CD4-positive, alpha-beta T cell treated with Interleukin-12 subunit alpha and Interleukin-12 subunit beta, for 1 hour (primary cell): ENCODE data around the gene ATXN1.
A peak's percentile ranks its signal among the peaks of the same experiment; 100 is the strongest.
"Not testable (repeated sequence)": the region's sequence is repeated elsewhere in the genome, so short reads cannot be mapped to it uniquely, and the experiment has no call there.

ENCODE experiments used
- DNase-seq: peaks from one replicate; pipeline ENCODE4 v3.0.0-alpha.2; 2020

Gene ATXN1

GRCh38 chr6:16291739-16292138, 469.5 kb downstream of the ATXN1 start:
- no peak for DNase-seq

- no peak for DNase-seq
Observed at GRCh38 chr6:16288163-16288562, 473.1 kb downstream of the ATXN1 start.

GRCh38 chr6:16286151-16286522, 475.1 kb downstream of the ATXN1 start:
- peak; percentile 12 for DNase-seq

- DNase-seq = no peak
Observed at GRCh38 chr6:16285467-16286150, 475.7 kb downstream of the ATXN1 start.

- no peak for DNase-seq
Observed at GRCh38 chr6:16284472-16284871, 476.8 kb downstream of the ATXN1 start.

- DNase-seq = no peak
Observed at GRCh38 chr6:16282370-16282769, 478.9 kb downstream of the ATXN1 start.

GRCh38 chr6:16279243-16279642, 482.0 kb downstream of the ATXN1 start:
- no peak for DNase-seq

GRCh38 chr6:16278750-16279149, 482.5 kb downstream of the ATXN1 start:
- no peak for DNase-seq

- DNase-seq = no peak
Observed at GRCh38 chr6:16278048-16278724, 483.1 kb downstream of the ATXN1 start.

- no peak for DNase-seq
Observed at GRCh38 chr6:16277101-16277981, 483.9 kb downstream of the ATXN1 start.

- DNase-seq = no peak
Observed at GRCh38 chr6:16274885-16275589, 486.2 kb downstream of the ATXN1 start.

GRCh38 chr6:16274483-16274882, 486.8 kb downstream of the ATXN1 start:
- no peak for DNase-seq

GRCh38 chr6:16273256-16273655, 488.0 kb downstream of the ATXN1 start:
- DNase-seq = no peak

GRCh38 chr6:16272201-16272600, 489.1 kb downstream of the ATXN1 start:
- DNase-seq = no peak

- no peak for DNase-seq
Observed at GRCh38 chr6:16271428-16271827, 489.8 kb downstream of the ATXN1 start.

- no peak for DNase-seq
Observed at GRCh38 chr6:16270178-16270794, 491.0 kb downstream of the ATXN1 start.

- DNase-seq = not testable (repeated sequence)
Observed at GRCh38 chr6:16269442-16270070, 491.7 kb downstream of the ATXN1 start.

GRCh38 chr6:16267428-16268263, 493.6 kb downstream of the ATXN1 start:
- no peak for DNase-seq

- DNase-seq = no peak
Observed at GRCh38 chr6:16265351-16266341, 495.6 kb downstream of the ATXN1 start.

- DNase-seq = no peak
Observed at GRCh38 chr6:16264785-16265184, 496.5 kb downstream of the ATXN1 start.
